Endothelial cell of umbilical vein (primary cell): Measurements from ENCODE around the gene CPB2. TPM values are rescaled to one million over a fixed set of nuclear protein-coding genes. Genes with fewer than 3 reads are reported as not detected.

Source experiments
- BruUV-seq: library from RNA; stranded (reverse); fragments of 400-500 nt; replicated peaks from 2 replicates; lab custom pipeline; 2021; lab: Mats Ljungman, UMichigan
- CTCF ChIA-PET: fragments of 300-600, 350-600 bp; sonication (Branson Sonifier 250); formaldehyde crosslinking; loops from one replicate; lab custom pipeline; 2021; ENCODE audit warnings: antibody characterized with exemption, inconsistent platforms; lab: Charles Lee
- POLR2A ChIA-PET: fragments of 300-600, 350-600 bp; sonication (Branson Sonifier 250); formaldehyde crosslinking; loops from one replicate; lab custom pipeline; 2021; ENCODE audit warnings: antibody characterized with exemption, inconsistent platforms; lab: Charles Lee
- DNase-seq: peaks from one replicate; pipeline ENCODE4 v3.0.0-alpha.2; 2011; ENCODE audit warnings: low read depth, low spot score
- FAIRE-seq: peaks from 2 replicates; lab custom pipeline; 2011; peaks lifted over from hg19 to GRCh38; lab: Jason Lieb, UNC
- H2AFZ ChIP-seq: 2 replicates; pipeline ENCODE4 v1.6.0; 2012; ENCODE audit warnings: low read depth, low read length, control low read depth, inconsistent platforms
- H3K27ac ChIP-seq: 2 replicates; pipeline ENCODE4 v1.5.1; 2011; ENCODE audit warnings: low read depth, mild to moderate bottlenecking, control low read depth, low read length, moderate library complexity; ENCODE audit not compliant: insufficient read depth
- H3K27me3 ChIP-seq, 2 experiments: 2 replicates each; pipeline versions ENCODE4 v1.6.0 to v1.6.1; 2011; ENCODE audit warnings: low read length in 2 of 2, mixed read lengths in 1 of 2; ENCODE audit not compliant: control insufficient read depth in 2 of 2, insufficient read depth in 2 of 2
- H3K36me3 ChIP-seq, 2 experiments: 2 replicates in 1 of 2; 3 replicates in 1 of 2; pipeline ENCODE4 v1.5.1; 2011; ENCODE audit warnings: low read length in 2 of 2, mild to moderate bottlenecking in 1 of 2, moderate library complexity in 1 of 2; ENCODE audit not compliant: control insufficient read depth in 2 of 2, insufficient read depth in 2 of 2; ENCODE audit errors: extremely low read depth in 1 of 2
- H3K4me1 ChIP-seq: 3 replicates; pipeline ENCODE4 v1.5.1; 2011; ENCODE audit warnings: mild to moderate bottlenecking, low read length; ENCODE audit not compliant: control insufficient read depth, insufficient read depth; ENCODE audit errors: extremely low read depth
- H3K4me2 ChIP-seq: 2 replicates; pipeline ENCODE4 v1.6.1; 2011; ENCODE audit warnings: low read length, control low read depth, mixed read lengths; ENCODE audit not compliant: insufficient read depth
- H3K4me3 ChIP-seq, 3 experiments: fragments of 200-600 bp in 1 of 3; sonication (generic), shearing (Covaris generic) in 1 of 3; replicated peaks in 1 of 3; 2 replicates each; pipeline ENCODE4 v1.5.1; 2011 to 2016; ENCODE audit warnings: control low read depth in 3 of 3, low read length in 3 of 3, mild to moderate bottlenecking in 2 of 3, inconsistent platforms in 1 of 3, low read depth in 1 of 3, moderate library complexity in 1 of 3; ENCODE audit not compliant: insufficient read depth in 1 of 3
- H3K79me2 ChIP-seq: 2 replicates; pipeline ENCODE4 v1.6.0; 2012; ENCODE audit warnings: low read length, inconsistent platforms; ENCODE audit not compliant: control insufficient read depth, insufficient read depth
- H3K9ac ChIP-seq: replicated peaks from 2 replicates; pipeline ENCODE3; 2011; ENCODE audit warnings: low read length, control low read depth; ENCODE audit not compliant: insufficient read depth; ENCODE audit errors: extremely low read depth
- H3K9me1 ChIP-seq: replicated peaks from 3 replicates; pipeline ENCODE4 v1.6.0; 2011; ENCODE audit warnings: mild to moderate bottlenecking, low read length; ENCODE audit not compliant: control insufficient read depth, insufficient read depth; ENCODE audit errors: extremely low read depth
- H3K9me3 ChIP-seq: replicated peaks from 2 replicates; pipeline ENCODE4 v1.5.1; 2012; ENCODE audit warnings: low read length, inconsistent platforms; ENCODE audit not compliant: control insufficient read depth, insufficient read depth
- H4K20me1 ChIP-seq: replicated peaks from 2 replicates; pipeline ENCODE3; 2011; ENCODE audit warnings: mild to moderate bottlenecking, low read length; ENCODE audit not compliant: control insufficient read depth, insufficient read depth; ENCODE audit errors: extremely low read depth
- CTCF ChIP-seq, 2 donors: IDR thresholded peaks; 1 replicate in 1 of 2; 2 replicates in 1 of 2; pipeline ENCODE4 v1.5.1; 2011; ENCODE audit warnings: low read length in 2 of 2, mild to moderate bottlenecking in 2 of 2, moderate library complexity in 2 of 2, control low read depth in 1 of 2, inconsistent platforms in 1 of 2, low read depth in 1 of 2; ENCODE audit not compliant: insufficient read depth in 1 of 2; ENCODE audit errors: extremely low read depth in 1 of 2
- EZH2 ChIP-seq: IDR thresholded peaks from 2 replicates; pipeline ENCODE4 v1.6.1; 2012; ENCODE audit warnings: borderline replicate concordance, low read depth, mild to moderate bottlenecking, moderate library complexity, low read length, inconsistent platforms; ENCODE audit not compliant: severe bottlenecking
- FOS ChIP-seq: IDR thresholded peaks from 2 replicates; pipeline ENCODE4 v1.6.1; 2011; ENCODE audit warnings: mild to moderate bottlenecking, low read length, moderate library complexity, borderline replicate concordance; ENCODE audit not compliant: insufficient read depth
- GATA2 ChIP-seq: IDR thresholded peaks from 2 replicates; pipeline ENCODE4 v1.7.0; 2011; ENCODE audit warnings: low read depth, mild to moderate bottlenecking, moderate library complexity, mixed read lengths, low read length; ENCODE audit not compliant: insufficient read length, insufficient read depth
- JUN ChIP-seq: IDR thresholded peaks from 2 replicates; pipeline ENCODE4 v1.6.1; 2011; ENCODE audit warnings: borderline replicate concordance, low read depth; ENCODE audit not compliant: insufficient read length, insufficient read depth
- MYC ChIP-seq: IDR thresholded peaks from one replicate; pipeline ENCODE4 v1.6.1; 2011; ENCODE audit warnings: mild to moderate bottlenecking, low read depth, low read length
- POLR2A ChIP-seq: IDR thresholded peaks from 2 replicates; pipeline ENCODE4 v1.6.1; 2012; ENCODE audit warnings: low read depth, mild to moderate bottlenecking, control low read depth, low read length
- POLR2AphosphoS5 ChIP-seq: IDR thresholded peaks from 2 replicates; pipeline ENCODE4 v1.6.1; 2012; ENCODE audit warnings: low read depth, mild to moderate bottlenecking, control low read depth, low read length, moderate library complexity; ENCODE audit not compliant: insufficient read depth
- dilution Hi-C: fragments of 300-500 bp; cut with MboI; formaldehyde crosslinking; loops from one replicate; pipeline ENCODE4 v1.15.0; 2019; ENCODE audit warnings: low sequenced_read_pairs; ENCODE audit not compliant: extremely low pct_ligation_motif_present
- intact Hi-C: fragments of 100-400 bp; cut with micrococcal nuclease; formaldehyde crosslinking; loops from one replicate; pipeline ENCODE4 v1.10.0; 2022
- polyA plus RNA-seq, 4 experiments: library from polyadenylated mRNA; depleted of rRNA in 3 of 4; stranded (reverse) in 3 of 4; unstranded in 1 of 4; fragments of >200 nt; gene quantifications; 2 replicates each; pipeline versions ENCODE4 v1.2.1 to v1.2.3, GENCODE V29; 2011 to 2012; ENCODE audit warnings: missing spikeins in 1 of 4
- total RNA-seq: library from RNA; stranded (reverse); gene quantifications from 2 replicates; pipeline ENCODE4 v1.2.3, GENCODE V29; 2021
- TF ChIP-seq, protein P1 (sequence below): IDR thresholded peaks from 2 replicates; pipeline ENCODE4 v1.6.1; 2011; ENCODE audit not compliant: insufficient read depth, insufficient read length

CPB2 gene
- total and polyA plus RNA-seq, 2 donors (not counting 3 experiments of a cell fraction or from before 2014, with no cell fraction given) = not detected

GRCh38 chr13:46071590-46072249, 33.1 kb downstream of the CPB2 start:
- H3K27me3 ChIP-seq = no peaks in the 10 kb centered on the region
- TF ChIP-seq JUN (no peak), MYC (no peak), EZH2 (no peak), POLR2AphosphoS5 (no peak), POLR2A (no peak), CTCF (IDR thresholded peaks at IDR 0.05; ENCODE audit: extremely low read depth in 1 of 2, insufficient read depth in 1 of 2, low read depth in 1 of 2, low read length in 2 of 2) (no peak), FOS (no peak), GATA2 (no peak)
- TF ChIP-seq, protein P1, sequence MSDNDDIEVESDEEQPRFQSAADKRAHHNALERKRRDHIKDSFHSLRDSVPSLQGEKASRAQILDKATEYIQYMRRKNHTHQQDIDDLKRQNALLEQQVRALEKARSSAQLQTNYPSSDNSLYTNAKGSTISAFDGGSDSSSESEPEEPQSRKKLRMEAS = no peak
- CTCF ChIA-PET = interaction anchor here (1.2 kb wide), 1 partner anchor 55 kb away, joined by 5 read pairs; no protein-coding TSS in a partner anchor
- no peak overlapping the region for H3K27ac ChIP-seq
- no peaks in the 10 kb centered on the region for H3K79me2 ChIP-seq
- FAIRE-seq = no peak
- no peaks in the 10 kb centered on the region for H3K36me3 ChIP-seq
- no peak for DNase-seq
- H3K4me1 ChIP-seq = no peaks in the 10 kb centered on the region
- no peak overlapping the region for H2AFZ ChIP-seq
- POLR2A ChIA-PET = no interaction called here
- H3K4me3 ChIP-seq = no peak overlapping the region
- intact Hi-C loops (no loop called here), dilution Hi-C loops (no loop called here)
- no peaks in the 10 kb centered on the region for H3K9me1 ChIP-seq
- H4K20me1 ChIP-seq = no peaks in the 10 kb centered on the region
- H3K9me3 ChIP-seq = no peaks in the 10 kb centered on the region
- H3K4me2 ChIP-seq = no peak overlapping the region
- no TSS peak for BruUV-seq
- H3K9ac ChIP-seq = no peak overlapping the region
